HG02981 (cell line): Measurements from ENCODE around the gene CPM.
"Not testable (repeated sequence)": the region's sequence is repeated elsewhere in the genome, so short reads cannot be mapped to it uniquely, and the experiment has no call there.

ENCODE experiments used
- ATAC-seq: cut with Tn5 transposase; IDR thresholded peaks from one replicate; pipeline ENCODE4 v1.9.1; 2021; ENCODE audit warnings: mild to moderate bottlenecking, moderate library complexity; ENCODE audit not compliant: unreplicated experiment

Gene CPM

DNA sequence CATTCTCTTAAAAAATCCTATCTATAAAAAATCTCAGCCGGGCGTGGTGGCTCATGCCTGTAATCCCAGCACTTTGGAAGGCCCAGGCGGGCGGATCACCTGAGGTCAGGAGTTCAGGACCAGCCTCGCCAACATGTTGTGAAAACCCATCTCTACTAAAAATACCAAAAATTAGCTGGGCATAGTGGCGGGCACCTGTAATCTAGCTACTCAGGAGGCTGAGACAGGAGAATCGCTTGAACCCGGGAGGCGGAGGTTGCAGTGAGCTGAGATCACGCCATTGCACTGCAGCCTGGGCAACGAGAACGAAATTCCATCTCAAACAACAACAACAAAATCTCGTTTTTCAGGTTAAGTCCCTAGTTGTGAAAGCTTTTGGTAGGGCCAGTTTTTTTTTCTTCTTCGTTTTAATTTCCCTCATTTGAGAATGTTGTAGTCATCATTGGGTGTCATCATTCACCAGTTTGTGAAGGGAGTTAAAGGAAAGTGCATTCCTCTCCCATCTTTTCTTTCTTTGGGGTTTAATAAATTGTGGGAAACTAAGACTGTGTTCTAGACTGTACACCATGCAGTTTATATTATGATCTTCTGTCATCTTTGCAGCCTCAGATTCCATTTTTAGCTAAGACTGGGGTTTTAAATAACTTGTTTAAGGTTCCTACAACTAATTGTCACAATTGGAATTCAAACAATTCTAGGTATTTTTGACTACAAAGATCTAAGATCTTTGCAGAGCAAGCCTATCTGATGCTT lies 101.0 kb downstream of the CPM start:
- no peak for ATAC-seq

DNA sequence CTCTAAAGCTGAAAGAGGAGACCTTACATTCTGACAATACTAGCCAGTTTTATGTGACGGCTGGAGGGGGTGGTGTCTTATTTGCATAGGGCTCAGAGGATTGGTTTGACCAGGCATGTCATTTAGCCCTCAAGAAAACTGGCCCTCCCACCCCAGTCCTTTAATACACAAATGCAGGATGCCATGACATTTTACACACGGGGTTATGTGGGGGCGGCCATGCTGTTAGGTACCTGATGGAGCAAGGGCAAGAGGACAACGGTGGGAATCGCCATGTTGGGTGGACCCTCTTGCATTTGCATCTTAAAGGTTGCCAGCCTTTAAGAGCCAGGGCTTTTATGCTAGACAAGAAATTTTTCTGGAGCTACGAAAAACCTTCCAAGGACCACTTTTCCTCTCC lies 101.7 kb downstream of the CPM start:
- ATAC-seq = no peak

DNA sequence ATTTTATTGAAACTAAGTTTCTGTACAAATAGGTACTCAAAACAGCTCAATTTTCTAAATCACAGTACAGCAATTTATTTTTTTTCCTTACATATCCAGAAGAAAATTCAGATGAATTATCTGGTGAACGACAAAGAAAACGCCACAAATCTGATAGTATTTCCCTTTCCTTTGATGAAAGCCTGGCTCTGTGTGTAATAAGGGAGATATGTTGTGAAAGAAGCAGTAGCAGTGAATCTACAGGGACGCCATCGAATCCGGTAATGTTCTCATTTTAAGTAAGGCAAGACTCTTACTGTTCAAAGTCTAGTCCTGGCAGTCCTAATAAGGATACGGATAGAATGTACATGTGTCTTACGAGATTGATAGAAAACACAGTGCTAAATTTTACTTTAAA lies 104.3 kb downstream of the CPM start:
- ATAC-seq = no peak

- ATAC-seq = no peak
These were observed 104.9 kb downstream of the CPM start for GRCh38 chr12:68827895-68828671.

DNA sequence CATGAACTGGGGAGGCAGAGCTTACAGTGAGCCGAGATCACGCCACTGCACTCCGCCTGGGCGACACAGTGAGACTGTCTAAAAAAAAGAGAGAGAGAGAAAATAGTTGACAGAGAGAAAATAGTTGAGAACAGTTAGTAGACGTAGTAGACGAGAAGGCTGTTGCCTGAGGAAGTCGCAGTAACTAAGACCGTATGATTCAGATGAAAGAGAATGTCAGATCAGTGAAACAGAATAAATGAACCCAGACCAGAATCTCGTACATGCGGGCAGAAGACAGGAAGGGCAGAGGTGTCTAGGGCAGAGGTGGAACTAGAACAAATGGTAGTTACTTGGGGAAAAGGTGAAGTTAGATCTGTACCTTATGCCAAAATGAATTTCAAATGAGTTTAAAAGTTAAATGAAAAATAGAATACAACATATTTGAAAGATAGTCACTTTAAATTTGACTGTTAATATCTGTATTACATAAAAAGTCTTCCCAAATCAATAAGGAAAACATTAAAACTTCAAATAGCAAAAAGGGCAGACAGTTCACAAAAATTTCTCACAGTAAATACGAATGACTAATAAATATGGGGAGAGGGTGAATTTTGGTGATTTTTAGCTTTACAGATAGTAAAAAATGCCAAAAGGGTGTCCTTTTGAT lies 107.3 kb downstream of the CPM start:
- no peak for ATAC-seq

DNA sequence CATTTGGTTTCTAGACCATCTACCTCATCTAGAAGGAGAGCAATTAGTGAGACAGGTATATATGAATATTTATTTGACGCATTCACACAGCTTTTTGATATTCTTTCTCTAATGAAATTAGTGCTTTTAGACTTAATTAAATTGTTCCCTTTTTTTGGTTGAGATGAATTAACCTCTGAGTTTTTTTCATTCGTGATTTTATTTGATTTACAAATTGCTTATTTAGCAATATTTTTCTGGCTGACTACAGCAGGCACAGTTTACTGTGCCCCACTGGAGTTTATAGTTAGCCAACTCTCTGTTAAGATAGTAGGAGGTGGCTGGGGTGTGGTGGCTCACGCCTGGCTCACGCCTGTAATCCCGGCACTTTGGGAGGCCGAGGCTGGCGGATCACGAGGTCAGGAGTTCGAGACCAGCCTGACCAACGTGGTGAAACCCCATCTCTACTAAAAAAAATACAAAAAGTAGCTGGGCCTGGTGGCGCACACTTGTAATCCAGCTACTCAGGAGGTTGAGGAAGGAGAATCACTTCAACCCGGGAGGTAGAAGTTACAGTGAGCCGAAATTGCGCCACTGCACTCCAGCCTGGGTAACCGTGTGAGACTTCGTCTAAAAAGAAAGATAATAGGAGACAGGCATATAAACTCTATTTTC lies 108.2 kb downstream of the CPM start:
- no peak for ATAC-seq

- no peak for ATAC-seq
These were observed 108.8 kb downstream of the CPM start for GRCh38 chr12:68824131-68824530.

- ATAC-seq = no peak
These were observed 109.3 kb downstream of the CPM start for GRCh38 chr12:68823696-68824095.

- no peak for ATAC-seq
These were observed 111.4 kb downstream of the CPM start for GRCh38 chr12:68821357-68822188.

DNA sequence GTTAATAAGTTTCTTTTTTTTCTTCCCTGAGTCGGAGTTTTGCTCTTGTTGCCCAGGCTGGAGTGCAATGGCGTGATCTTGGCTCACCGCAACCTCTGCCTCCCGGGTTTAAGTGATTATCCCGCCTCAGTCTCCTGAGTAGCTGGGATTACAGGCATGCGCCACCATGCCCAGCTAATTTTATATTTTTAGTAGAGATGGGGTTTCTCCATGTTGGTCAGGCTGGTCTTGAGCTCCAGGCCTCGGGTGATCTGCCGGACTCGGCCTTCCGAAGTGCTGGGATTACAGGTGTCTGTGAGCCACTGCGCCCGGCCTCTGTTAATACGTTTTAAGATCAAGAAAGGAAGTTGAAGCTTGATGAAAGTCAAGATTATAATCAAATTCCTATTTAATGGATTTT lies 113.5 kb downstream of the CPM start:
- ATAC-seq = not testable (repeated sequence)

GRCh38 chr12:68815928-68816800 lies 116.8 kb downstream of the CPM start:
- no peak for ATAC-seq

- ATAC-seq = no peak
These were observed 117.6 kb downstream of the CPM start for GRCh38 chr12:68815232-68815927.

DNA sequence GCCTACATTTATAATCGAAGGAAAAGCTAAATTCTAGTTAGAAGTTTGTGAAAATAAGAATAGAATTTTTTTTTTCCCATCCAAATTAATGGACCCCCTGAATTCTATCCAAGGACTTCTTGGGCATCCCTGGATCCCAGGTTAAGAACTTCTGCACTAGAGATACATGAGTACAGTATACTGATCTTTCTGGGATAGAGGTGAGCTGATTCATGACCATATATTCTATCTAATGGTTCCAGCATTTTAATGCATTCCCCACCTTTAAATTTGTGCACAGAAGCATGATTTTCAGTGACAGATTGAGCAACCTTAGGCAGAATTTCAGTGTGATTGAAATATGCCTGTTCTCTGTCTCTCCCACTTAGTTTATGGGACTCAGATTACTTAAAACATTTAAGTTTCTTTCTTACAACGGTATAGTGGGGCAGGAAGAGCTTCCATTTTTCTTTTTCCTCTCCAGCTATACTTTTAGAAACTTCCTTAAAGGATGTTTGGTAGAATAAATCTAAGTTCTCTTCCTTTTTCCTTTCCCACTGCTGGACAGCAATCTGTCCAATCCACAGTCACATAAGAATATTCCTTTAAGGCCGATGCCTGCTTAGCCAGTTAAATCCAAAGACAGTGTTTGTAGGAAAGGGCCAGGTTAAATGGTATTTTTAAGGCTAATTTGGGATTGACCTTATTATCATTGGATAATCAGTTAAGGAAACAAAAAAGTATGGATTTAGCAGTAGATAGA lies 118.3 kb downstream of the CPM start:
- ATAC-seq = no peak

GRCh38 chr12:68813242-68813593 lies 119.8 kb downstream of the CPM start:
- ATAC-seq = no peak

DNA sequence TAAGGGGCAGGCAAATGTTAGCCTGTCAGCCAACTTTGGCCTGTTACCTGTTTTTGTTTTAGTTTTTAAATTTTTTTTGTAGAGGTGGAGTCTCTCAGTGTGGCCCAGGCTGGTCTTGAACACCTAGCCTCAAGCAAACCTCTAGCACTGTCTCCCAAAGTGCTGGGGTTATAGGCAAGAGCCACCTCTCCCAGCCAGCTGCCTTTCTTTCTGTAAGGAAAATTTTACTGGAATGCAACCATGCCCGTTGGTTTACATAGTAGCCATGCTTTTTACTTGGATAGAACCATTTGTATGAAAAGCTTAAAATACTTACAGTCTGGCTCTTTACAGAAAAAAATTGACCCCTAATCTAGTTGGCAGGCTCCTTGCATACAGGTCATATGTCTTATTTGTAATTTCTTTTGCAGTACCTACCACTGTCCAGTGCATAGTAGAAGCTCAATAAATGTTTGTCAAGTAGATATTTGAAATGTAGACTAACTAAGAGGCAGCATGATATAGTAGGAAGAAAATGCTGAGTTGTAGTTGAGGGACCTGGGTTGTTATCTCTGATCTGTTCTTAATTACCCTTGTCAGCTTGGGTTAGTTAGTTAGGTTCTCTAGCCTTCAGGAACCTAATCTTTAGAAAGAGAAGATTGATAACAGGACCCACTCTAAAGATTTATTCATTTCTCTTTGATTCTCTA lies 120.3 kb downstream of the CPM start:
- no peak for ATAC-seq

DNA sequence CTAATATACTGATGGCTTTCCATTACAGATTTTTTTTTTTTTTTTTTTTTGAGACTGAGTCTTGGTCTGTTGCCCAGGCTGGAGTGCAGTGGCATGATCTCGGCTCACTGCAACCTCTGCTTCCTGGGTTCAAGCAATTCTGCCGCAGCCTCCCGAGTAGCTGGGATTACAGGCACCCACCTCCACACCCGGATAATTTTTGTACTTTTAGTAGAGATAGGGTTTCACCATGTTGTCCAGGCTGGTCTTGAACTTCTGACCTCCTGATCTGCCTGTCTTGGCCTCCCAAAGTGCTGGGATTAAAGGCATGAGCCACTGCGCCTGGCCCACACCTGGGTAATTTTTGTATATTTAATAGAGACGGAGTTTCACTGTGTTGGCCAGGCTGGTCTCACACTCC lies 121.4 kb downstream of the CPM start:
- ATAC-seq = not testable (repeated sequence)

GRCh38 chr12:68810027-68810389 lies 123.0 kb downstream of the CPM start:
- ATAC-seq = not testable (repeated sequence)
